Measurements from ENCODE around the gene AATK.

DNA sequence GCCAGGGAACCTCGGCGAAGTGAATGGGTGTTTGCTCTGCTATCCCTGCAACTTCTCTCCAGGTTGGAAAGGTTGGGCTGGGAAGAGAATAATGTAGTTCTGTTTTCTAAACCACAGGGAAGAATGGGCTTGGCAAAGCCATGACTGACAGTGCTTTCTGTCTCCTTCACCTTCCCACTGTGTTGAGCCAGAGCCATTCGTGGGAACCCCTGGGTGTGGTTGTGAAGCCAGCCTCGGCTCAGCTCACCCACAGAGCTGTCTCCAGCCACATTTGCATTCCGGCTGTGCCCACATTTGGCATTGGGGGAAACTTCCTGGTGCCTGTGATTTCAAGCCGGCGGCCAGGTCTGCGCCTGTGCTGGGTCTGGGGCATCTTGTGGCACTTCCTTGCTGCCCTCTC is 91.1 kb downstream of the AATK start:
- TF ChIP-seq, protein P1, sequence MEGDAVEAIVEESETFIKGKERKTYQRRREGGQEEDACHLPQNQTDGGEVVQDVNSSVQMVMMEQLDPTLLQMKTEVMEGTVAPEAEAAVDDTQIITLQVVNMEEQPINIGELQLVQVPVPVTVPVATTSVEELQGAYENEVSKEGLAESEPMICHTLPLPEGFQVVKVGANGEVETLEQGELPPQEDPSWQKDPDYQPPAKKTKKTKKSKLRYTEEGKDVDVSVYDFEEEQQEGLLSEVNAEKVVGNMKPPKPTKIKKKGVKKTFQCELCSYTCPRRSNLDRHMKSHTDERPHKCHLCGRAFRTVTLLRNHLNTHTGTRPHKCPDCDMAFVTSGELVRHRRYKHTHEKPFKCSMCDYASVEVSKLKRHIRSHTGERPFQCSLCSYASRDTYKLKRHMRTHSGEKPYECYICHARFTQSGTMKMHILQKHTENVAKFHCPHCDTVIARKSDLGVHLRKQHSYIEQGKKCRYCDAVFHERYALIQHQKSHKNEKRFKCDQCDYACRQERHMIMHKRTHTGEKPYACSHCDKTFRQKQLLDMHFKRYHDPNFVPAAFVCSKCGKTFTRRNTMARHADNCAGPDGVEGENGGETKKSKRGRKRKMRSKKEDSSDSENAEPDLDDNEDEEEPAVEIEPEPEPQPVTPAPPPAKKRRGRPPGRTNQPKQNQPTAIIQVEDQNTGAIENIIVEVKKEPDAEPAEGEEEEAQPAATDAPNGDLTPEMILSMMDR (IDR thresholded peaks at IDR 0.05): no peak
- no peak for TF ChIP-seq POLR2A (IDR thresholded peaks at IDR 0.05)
